DMS 273 (cell line): Measurements from ENCODE around the gene CCDC33.

Experiments used
- DNase-seq: peaks from one replicate; lab custom pipeline; 2025; ENCODE audit not compliant: unreplicated experiment; lab: John Stamatoyannopoulos, UW

CCDC33 gene

GRCh38 chr15:74228723-74229081, 7.4 kb upstream of the CCDC33 start:
- DNase-seq: peak; percentile 47

GRCh38 chr15:74229686-74230085, 6.4 kb upstream of the CCDC33 start:
- no peak for DNase-seq

- no peak for DNase-seq
Observed at GRCh38 chr15:74231475-74231874, 4.7 kb upstream of the CCDC33 start.

- no peak for DNase-seq
Observed at GRCh38 chr15:74233373-74233772, 2.8 kb upstream of the CCDC33 start.

GRCh38 chr15:74233851-74234597, 2.1 kb upstream of the CCDC33 start:
- DNase-seq: no peak

- DNase-seq: no peak
Observed at GRCh38 chr15:74234598-74234875, 1.6 kb upstream of the CCDC33 start.

- DNase-seq: peak; percentile 80
Observed at GRCh38 chr15:74239051-74239705, 3.1 kb downstream of the CCDC33 start.

GRCh38 chr15:74240002-74240568, 4.0 kb downstream of the CCDC33 start:
- peak; percentile 98 for DNase-seq

GRCh38 chr15:74240897-74241614, 4.9 kb downstream of the CCDC33 start:
- no peak for DNase-seq

GRCh38 chr15:74242441-74243185, 6.5 kb downstream of the CCDC33 start:
- no peak for DNase-seq

GRCh38 chr15:74243431-74243830, 7.3 kb downstream of the CCDC33 start:
- DNase-seq: no peak

GRCh38 chr15:74244822-74245341, 8.8 kb downstream of the CCDC33 start:
- no peak for DNase-seq

- DNase-seq: peak; percentile 88
Observed at GRCh38 chr15:74245342-74245931, 9.3 kb downstream of the CCDC33 start.

- no peak for DNase-seq
Observed at GRCh38 chr15:74250266-74250665, 14.1 kb downstream of the CCDC33 start.

GRCh38 chr15:74251131-74251811, 15.1 kb downstream of the CCDC33 start:
- peak; percentile 53 for DNase-seq

GRCh38 chr15:74252291-74252690, 16.2 kb downstream of the CCDC33 start:
- no peak for DNase-seq

- no peak for DNase-seq
Observed at GRCh38 chr15:74252721-74253120, 16.6 kb downstream of the CCDC33 start.

GRCh38 chr15:74253211-74253921, 17.2 kb downstream of the CCDC33 start:
- no peak for DNase-seq

- DNase-seq: peak; percentile 43
Observed at GRCh38 chr15:74257105-74257504, 21.0 kb downstream of the CCDC33 start.
